Measurements from ENCODE around the gene ADCY9.

DNA sequence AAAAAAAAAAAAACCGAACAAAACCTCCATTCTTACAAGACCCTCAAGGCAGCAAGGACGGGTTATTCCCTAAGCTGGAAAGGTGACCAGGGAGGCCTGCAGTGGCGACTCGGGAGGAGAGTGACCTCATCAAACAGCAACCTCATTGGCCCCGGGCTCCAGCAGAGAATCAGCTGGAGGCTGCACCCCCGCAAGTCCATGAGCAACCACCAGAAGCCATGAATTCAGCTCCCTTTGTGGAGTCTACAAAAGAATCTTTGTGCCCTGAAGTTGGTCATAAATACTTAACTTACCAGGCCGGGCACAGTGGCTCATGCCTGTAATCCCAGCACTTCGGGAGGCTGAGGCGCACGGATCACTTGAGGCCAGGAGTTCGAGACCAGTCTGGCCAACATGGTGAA, 154.8 kb downstream of the ADCY9 start:
- no peak for TF ChIP-seq CTCF (IDR thresholded peaks at IDR 0.05; ENCODE audit: insufficient read depth, low read depth, low read length)
- TF ChIP-seq EZH2 (IDR thresholded peaks at IDR 0.05; ENCODE audit: insufficient read depth, low read length), result no peak

Measured in astrocyte (in vitro differentiated cells and primary cell).